22Rv1 (cell line): Measurements from ENCODE around the gene CDK13.

Experiments used
- H3K27ac ChIP-seq: fragments of 450-650 bp; 2 replicates; pipeline ENCODE4 v1.5.1; 2017
- ZFX ChIP-seq: fragments of 450-650 bp; IDR thresholded peaks from 2 replicates; pipeline ENCODE4 v1.6.1; 2017; ENCODE audit warnings: antibody characterized with exemption, borderline replicate concordance
- TF ChIP-seq, protein P1 (sequence below): fragments of 450-650 bp; IDR thresholded peaks from 2 replicates; pipeline ENCODE4 v1.5.1; 2017; ENCODE audit warnings: mild to moderate bottlenecking

CDK13 gene

DNA sequence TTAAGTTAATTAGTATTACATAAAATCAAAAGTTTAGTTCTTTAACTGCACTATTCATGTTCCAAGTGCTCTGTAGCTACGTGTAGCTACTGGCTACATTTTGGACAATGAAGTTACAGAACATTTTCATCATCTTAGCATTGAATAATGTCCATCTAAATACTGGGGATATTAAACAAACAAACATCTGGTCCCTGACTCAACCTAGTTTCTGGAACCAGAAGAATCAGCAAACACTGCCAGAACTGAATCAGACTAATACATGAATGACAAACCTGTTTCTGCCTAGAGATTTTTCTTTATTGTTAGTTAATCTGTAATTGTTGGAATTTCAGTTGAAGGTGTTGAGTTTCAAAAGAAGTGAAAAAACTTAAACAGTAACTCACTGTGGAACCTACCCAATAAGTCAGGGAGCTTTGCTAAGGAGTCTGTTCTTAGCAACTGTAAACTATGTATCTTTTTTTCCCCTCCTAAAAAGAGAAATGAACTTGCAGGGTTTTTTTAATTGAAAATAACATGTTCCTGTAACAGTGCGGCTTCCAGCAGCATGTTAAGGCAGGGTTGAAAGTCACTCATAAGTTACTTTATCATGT is 58.3 kb downstream of the CDK13 start:
- H3K27ac ChIP-seq, result no peak overlapping the region
- TF ChIP-seq ZFX, result no peak
- TF ChIP-seq, protein P1, sequence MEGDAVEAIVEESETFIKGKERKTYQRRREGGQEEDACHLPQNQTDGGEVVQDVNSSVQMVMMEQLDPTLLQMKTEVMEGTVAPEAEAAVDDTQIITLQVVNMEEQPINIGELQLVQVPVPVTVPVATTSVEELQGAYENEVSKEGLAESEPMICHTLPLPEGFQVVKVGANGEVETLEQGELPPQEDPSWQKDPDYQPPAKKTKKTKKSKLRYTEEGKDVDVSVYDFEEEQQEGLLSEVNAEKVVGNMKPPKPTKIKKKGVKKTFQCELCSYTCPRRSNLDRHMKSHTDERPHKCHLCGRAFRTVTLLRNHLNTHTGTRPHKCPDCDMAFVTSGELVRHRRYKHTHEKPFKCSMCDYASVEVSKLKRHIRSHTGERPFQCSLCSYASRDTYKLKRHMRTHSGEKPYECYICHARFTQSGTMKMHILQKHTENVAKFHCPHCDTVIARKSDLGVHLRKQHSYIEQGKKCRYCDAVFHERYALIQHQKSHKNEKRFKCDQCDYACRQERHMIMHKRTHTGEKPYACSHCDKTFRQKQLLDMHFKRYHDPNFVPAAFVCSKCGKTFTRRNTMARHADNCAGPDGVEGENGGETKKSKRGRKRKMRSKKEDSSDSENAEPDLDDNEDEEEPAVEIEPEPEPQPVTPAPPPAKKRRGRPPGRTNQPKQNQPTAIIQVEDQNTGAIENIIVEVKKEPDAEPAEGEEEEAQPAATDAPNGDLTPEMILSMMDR, result no peak

DNA sequence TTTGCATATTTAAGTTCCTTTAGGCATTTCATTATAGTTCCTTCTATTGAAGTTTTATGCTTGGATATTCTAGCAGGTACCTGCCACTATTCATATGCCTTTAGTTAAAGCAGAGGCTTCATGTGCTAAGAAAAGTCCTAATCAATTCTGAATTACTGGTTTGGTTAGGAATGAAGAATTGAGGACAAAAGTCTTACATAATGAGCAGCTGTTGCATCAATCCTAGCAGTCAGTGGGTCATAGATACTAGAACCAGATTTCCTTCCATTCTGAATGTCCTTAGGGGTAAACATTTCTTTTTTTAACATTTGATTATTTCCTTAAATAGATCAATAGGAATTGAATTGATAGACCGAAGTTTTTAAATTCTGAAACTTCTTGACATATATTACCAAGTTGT is 59.2 kb downstream of the CDK13 start:
- no peak overlapping the region for H3K27ac ChIP-seq
- TF ChIP-seq, protein P1, result no peak
- no peak for TF ChIP-seq ZFX

DNA sequence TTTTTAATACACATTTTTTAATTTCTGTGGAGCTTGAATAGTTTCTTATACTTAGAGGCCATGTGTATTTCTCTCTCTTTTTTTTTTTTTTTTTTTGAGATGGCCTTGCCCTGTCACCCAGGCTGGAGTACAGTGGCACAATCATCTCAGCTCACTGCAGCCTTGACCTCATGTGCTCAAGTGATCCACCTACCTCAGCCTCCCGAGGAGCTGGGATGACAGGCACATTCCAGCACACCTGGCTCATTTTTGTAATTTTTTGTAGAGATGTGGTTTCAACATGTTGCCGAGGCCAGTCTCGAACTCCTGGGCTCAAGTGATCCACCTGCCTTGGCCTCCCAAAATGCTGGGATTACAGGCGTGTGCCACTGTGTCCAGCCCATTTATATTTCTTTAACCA is 64.3 kb downstream of the CDK13 start:
- H3K27ac ChIP-seq, result no peak overlapping the region
- TF ChIP-seq, protein P1, result no peak
- TF ChIP-seq ZFX, result no peak

DNA sequence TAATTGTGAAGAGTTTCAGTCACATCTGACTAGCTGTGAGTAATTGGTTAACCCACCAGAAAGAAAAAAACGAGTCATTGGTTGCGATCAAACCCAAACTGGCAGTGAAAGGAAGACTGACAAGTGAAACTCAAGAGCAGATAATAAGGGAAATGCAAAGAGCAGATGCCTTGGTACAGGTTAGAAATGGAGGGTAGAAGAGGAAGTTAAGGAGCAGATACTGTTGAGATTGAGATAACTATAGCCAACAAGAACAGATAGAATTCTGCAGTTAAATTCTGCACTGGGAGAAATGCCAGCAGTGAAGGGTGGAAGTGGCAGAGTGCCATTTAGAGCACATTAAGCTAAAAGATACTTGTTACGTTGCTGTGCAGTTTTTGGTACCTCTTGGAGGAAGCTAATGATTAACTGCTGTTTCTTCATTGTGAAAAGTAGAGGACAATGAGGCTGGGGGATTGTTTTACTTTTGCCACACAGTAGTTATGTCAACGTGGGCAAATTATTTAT is 65.8 kb downstream of the CDK13 start:
- H3K27ac ChIP-seq, result peak overlapping the region; percentile 28
- no peak for TF ChIP-seq ZFX
- TF ChIP-seq, protein P1, result no peak

DNA sequence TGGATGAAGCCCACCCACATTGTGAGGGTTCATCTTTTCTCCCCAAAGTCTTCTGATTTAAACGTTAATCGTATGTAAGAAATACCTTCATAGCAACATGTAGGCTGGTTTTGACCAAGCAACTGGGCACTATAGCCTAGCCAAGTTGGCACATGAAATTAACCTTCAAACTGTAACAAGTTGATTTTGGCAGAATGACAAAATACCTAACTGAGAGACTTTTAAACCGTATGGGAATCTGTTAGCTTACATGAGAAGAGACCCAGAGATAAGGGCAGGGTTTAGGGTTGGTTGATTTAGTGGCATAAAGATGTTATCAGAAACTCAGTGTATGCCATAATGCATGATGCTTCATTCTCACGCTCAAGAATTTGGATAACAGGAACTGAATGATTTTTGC is 69.5 kb downstream of the CDK13 start:
- H3K27ac ChIP-seq, result no peak overlapping the region
- TF ChIP-seq ZFX, result no peak
- TF ChIP-seq, protein P1, result no peak

DNA sequence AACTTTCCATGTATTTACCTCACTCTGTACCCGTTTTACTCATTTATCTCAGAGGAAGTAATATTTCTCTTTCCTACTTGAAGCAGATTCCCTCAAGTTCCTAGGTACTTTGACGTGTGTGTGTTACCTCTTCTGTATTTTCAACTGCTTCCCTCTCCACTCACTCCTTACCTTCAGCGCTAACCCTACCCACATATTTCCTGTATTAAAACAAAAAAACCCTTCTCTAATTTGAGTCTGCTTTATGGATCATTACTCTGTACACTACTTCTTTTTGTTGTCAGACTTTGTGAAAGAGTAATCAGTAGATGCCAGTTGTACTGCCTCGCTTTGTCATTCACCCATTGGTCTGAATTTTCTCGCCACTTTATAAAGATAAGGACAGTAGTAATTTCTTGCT is 74.0 kb downstream of the CDK13 start:
- no peak for TF ChIP-seq ZFX
- H3K27ac ChIP-seq, result no peak overlapping the region

DNA sequence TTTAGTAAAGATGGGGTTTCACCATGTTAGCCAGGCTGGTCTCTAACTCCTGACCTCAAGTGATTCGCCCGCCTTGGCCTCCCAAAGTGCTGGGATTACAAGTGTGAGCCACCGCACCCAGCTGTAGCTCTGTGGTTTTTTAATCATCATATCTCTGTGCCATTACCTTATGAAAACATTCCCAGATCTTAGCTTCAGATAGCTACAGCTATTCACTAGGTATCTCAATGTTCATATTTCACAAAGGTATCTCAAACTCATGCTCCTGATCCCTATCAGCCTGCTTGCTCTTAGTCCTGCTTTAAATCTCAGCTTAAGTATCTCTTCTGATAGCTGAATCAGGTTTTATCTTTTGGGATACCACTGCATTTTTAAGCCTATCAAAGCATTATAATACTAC is 74.8 kb downstream of the CDK13 start:
- TF ChIP-seq, protein P1, result no peak
- no peak for TF ChIP-seq ZFX
- H3K27ac ChIP-seq, result no peak overlapping the region

DNA sequence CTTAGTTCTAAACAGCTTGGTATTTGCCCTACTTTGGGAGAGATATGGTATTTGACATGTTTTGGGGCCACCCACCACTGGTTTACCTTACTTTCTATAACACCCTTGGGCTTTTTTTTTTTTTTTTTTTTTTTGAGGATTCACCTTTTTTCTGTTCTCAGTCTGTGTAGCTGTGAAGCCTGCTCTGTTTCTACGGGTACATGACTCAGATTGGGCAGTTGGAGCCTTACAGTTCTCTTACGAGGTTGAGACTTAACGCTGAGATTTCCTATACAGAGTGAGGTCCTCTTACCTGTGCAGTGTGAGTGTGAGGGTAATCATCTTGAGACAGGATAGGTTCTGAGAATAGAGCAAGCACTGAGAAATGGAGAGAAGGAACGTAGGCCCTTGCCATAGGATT is 77.5 kb downstream of the CDK13 start:
- no peak overlapping the region for H3K27ac ChIP-seq
- no peak for TF ChIP-seq ZFX
- TF ChIP-seq, protein P1, result no peak
